OCI-LY3 (cell line): Measurements from ENCODE around the gene VAMP5.

Source experiments
- H2AFZ ChIP-seq: fragments of 200-600, 300-600 bp; shearing (Covaris generic); 2 replicates; pipeline ENCODE4 v1.6.0; 2014; ENCODE audit warnings: antibody characterized with exemption, low read depth, low read length
- H3K27ac ChIP-seq: fragments of 200-600, 300-600 bp; sonication (generic); 2 replicates; pipeline ENCODE4 v1.5.1; 2014; ENCODE audit warnings: mild to moderate bottlenecking, low read length, moderate library complexity, mixed read lengths
- H3K27me3 ChIP-seq: fragments of 200-600, 300-600 bp; sonication (generic); 2 replicates; pipeline ENCODE4 v1.6.1; 2014; ENCODE audit warnings: low read depth, low read length, mixed read lengths
- H3K36me3 ChIP-seq: fragments of 200-600, 300-600 bp; sonication (generic); replicated peaks from 2 replicates; pipeline ENCODE3; 2014; ENCODE audit warnings: low read depth, low read length, mixed read lengths
- H3K4me1 ChIP-seq: fragments of 300-600, 200-600 bp; sonication (generic); 2 replicates; pipeline ENCODE4 v1.6.1; 2014; ENCODE audit warnings: low read length, mixed read lengths
- H3K4me2 ChIP-seq: fragments of 200-600, 300-600 bp; sonication (generic); 2 replicates; pipeline ENCODE4 v1.6.1; 2014; ENCODE audit warnings: low read length, mixed read lengths
- H3K4me3 ChIP-seq: fragments of 300-600, 200-600 bp; sonication (generic); 2 replicates; pipeline ENCODE4 v1.5.1; 2014; ENCODE audit warnings: antibody characterized with exemption, mild to moderate bottlenecking, low read length, moderate library complexity
- H3K79me2 ChIP-seq: fragments of 300-600, 200-600 bp; shearing (Covaris generic); 2 replicates; pipeline ENCODE4 v1.6.1; 2014; ENCODE audit warnings: mild to moderate bottlenecking, low read length, mixed read lengths
- H3K9ac ChIP-seq: fragments of 300-600, 200-600 bp; shearing (Covaris generic); 2 replicates; pipeline ENCODE4 v1.6.0; 2014; ENCODE audit warnings: mild to moderate bottlenecking, low read length, moderate library complexity
- H3K9me3 ChIP-seq: fragments of 200-600, 300-600 bp; shearing (Covaris generic); 2 replicates; pipeline ENCODE4 v1.6.1; 2014; ENCODE audit warnings: low read length, mixed read lengths; ENCODE audit not compliant: insufficient read depth
- H4K20me1 ChIP-seq: fragments of 200-600, 300-600 bp; sonication (generic); 2 replicates; pipeline ENCODE4 v1.6.1; 2016; ENCODE audit warnings: low read length, mixed read lengths; ENCODE audit not compliant: insufficient read depth
- CTCF ChIP-seq: fragments of 200-600, 300-600 bp; sonication (generic); IDR thresholded peaks from 2 replicates; pipeline ENCODE4 v1.5.1; 2014; ENCODE audit warnings: antibody characterized with exemption, low read length, low read depth
- EZH2phosphoT487 ChIP-seq: fragments of 200-600 bp; shearing (Covaris generic); IDR thresholded peaks from 2 replicates; pipeline ENCODE4 v1.6.1; 2018; ENCODE audit warnings: antibody characterized with exemption, mixed run types, low read depth

Gene VAMP5

GRCh38 chr2:85560812-85561279 is 23.4 kb upstream of the VAMP5 start:
- no peak overlapping the region for H3K27ac ChIP-seq

GRCh38 chr2:85561280-85562212 is 22.7 kb upstream of the VAMP5 start, which contains the start of gene GGCX:
GGCX (minus strand) TSS chr2:85561493; CDS start chr2:85561428, 65 bp downstream.
- Histone ChIP-seq H3K9me3 (no peaks in the 10 kb centered on the region), H3K9ac (peak within 1 kb of the TSS; percentile 93), H3K27me3 (no peaks in the 10 kb centered on the region), H3K4me1 (peaks cover 25% of the 10 kb centered on the region), H4K20me1 (no peaks in the 10 kb centered on the region), H3K4me3 (peak within 1 kb of the TSS; percentile 94), H3K27ac (peak within 1 kb of the TSS; percentile 71), H3K79me2 (peaks cover 30% of the 10 kb centered on the region), H3K36me3 (peaks cover 13% of the 10 kb centered on the region), H2AFZ (peak within 1 kb of the TSS; percentile 90), H3K4me2 (peak within 1 kb of the TSS; percentile 91)
- TF ChIP-seq EZH2phosphoT487, result no peak
- TF ChIP-seq CTCF, result no peak

More at GRCh38 chr2:85560812-85561279, 23.4 kb upstream of the VAMP5 start:
- peak overlapping the region; percentile 91 for H3K4me2 ChIP-seq
- H3K79me2 ChIP-seq, result peaks cover 30% of the 10 kb centered on the region
- no peaks in the 10 kb centered on the region for H3K9me3 ChIP-seq
- no peaks in the 10 kb centered on the region for H3K27me3 ChIP-seq
- H3K4me3 ChIP-seq, result peak overlapping the region; percentile 94
- no peak overlapping the region for H2AFZ ChIP-seq
- no peak for TF ChIP-seq EZH2phosphoT487
- no peak for TF ChIP-seq CTCF
- peak overlapping the region; percentile 78 for H3K9ac ChIP-seq
- peaks cover 13% of the 10 kb centered on the region for H3K36me3 ChIP-seq
- H4K20me1 ChIP-seq, result no peaks in the 10 kb centered on the region
- H3K4me1 ChIP-seq, result peaks cover 25% of the 10 kb centered on the region

GRCh38 chr2:85564144-85564563 is 20.1 kb upstream of the VAMP5 start:
- Histone ChIP-seq H3K79me2 (peaks cover 17% of the 10 kb centered on the region), H3K27ac (peak overlapping the region; percentile 37), H2AFZ (peak overlapping the region; percentile 61; the same call in 1 of the 2 replicates), H3K4me3 (peak overlapping the region; percentile 36), H3K9ac (peak overlapping the region; percentile 31; the same call in 1 of the 2 replicates), H3K4me1 (peaks cover 25% of the 10 kb centered on the region), H3K4me2 (peak overlapping the region; percentile 60), H3K27me3 (no peaks in the 10 kb centered on the region), H3K36me3 (peaks cover under 1% of the 10 kb centered on the region), H3K9me3 (no peaks in the 10 kb centered on the region), H4K20me1 (no peaks in the 10 kb centered on the region)
- no peak for TF ChIP-seq CTCF
- no peak for TF ChIP-seq EZH2phosphoT487

- no peaks in the 10 kb centered on the region for H3K36me3 ChIP-seq
- H2AFZ ChIP-seq, result no peak overlapping the region
- H3K9ac ChIP-seq, result no peak overlapping the region
- TF ChIP-seq CTCF (no peak), EZH2phosphoT487 (no peak)
- no peak overlapping the region for H3K27ac ChIP-seq
- H3K27me3 ChIP-seq, result peaks cover 9% of the 10 kb centered on the region
- H3K4me1 ChIP-seq, result peaks cover 14% of the 10 kb centered on the region
- no peaks in the 10 kb centered on the region for H4K20me1 ChIP-seq
- H3K4me2 ChIP-seq, result no peak overlapping the region
- no peak overlapping the region for H3K4me3 ChIP-seq
- H3K79me2 ChIP-seq, result no peaks in the 10 kb centered on the region
- no peaks in the 10 kb centered on the region for H3K9me3 ChIP-seq
Measured at GRCh38 chr2:85566265-85566664, 18.0 kb upstream of the VAMP5 start.
